Retina (tissue), 1 donor: ENCODE measurements around the gene FRAS1.

Experiments
- DNase-seq: peaks from one replicate; pipeline ENCODE4 v3.0.0-alpha.2; 2016

The FRAS1 gene

GRCh38 chr4:78560296-78560963 is 503.3 kb downstream of the FRAS1 start:
- DNase-seq, result no peak

GRCh38 chr4:78561677-78562076 is 504.6 kb downstream of the FRAS1 start:
- DNase-seq, result no peak

- no peak for DNase-seq
Measured at GRCh38 chr4:78562687-78563086, 505.6 kb downstream of the FRAS1 start.

- no peak for DNase-seq
Measured at GRCh38 chr4:78565971-78566372, 508.8 kb downstream of the FRAS1 start.

GRCh38 chr4:78566834-78567499 is 509.8 kb downstream of the FRAS1 start:
- DNase-seq, result no peak

GRCh38 chr4:78567500-78568060 is 510.5 kb downstream of the FRAS1 start:
- no peak for DNase-seq

- DNase-seq, result no peak
Measured at GRCh38 chr4:78568640-78569305, 511.6 kb downstream of the FRAS1 start.

GRCh38 chr4:78569306-78569821 is 512.2 kb downstream of the FRAS1 start:
- no peak for DNase-seq

GRCh38 chr4:78570117-78570516 is 513.0 kb downstream of the FRAS1 start:
- DNase-seq, result no peak

- DNase-seq, result no peak
Measured at GRCh38 chr4:78571804-78572203, 514.7 kb downstream of the FRAS1 start.

GRCh38 chr4:78578674-78579425 is 521.7 kb downstream of the FRAS1 start:
- no peak for DNase-seq

- DNase-seq, result no peak
Measured at GRCh38 chr4:78581618-78582017, 524.5 kb downstream of the FRAS1 start.

GRCh38 chr4:78584863-78585547 is 527.9 kb downstream of the FRAS1 start:
- no peak for DNase-seq

- no peak for DNase-seq
Measured at GRCh38 chr4:78585633-78586032, 528.5 kb downstream of the FRAS1 start.

GRCh38 chr4:78588894-78589545 is 531.9 kb downstream of the FRAS1 start:
- DNase-seq, result no peak

- DNase-seq, result no peak
Measured at GRCh38 chr4:78591404-78591803, 534.3 kb downstream of the FRAS1 start.

GRCh38 chr4:78592088-78592783 is 535.1 kb downstream of the FRAS1 start:
- DNase-seq, result no peak
